Measurements from ENCODE around the gene ITGB3. TPM values are rescaled to one million over a fixed set of nuclear protein-coding genes. Genes with fewer than 3 reads are reported as not detected.
"Not testable (repeated sequence)": the region's sequence is repeated elsewhere in the genome, so short reads cannot be mapped to it uniquely, and the experiment has no call there.

ITGB3 gene
- total RNA-seq (2014; rRNA removed; shearing (Covaris generic)) = not detected in 2 replicates

DNA sequence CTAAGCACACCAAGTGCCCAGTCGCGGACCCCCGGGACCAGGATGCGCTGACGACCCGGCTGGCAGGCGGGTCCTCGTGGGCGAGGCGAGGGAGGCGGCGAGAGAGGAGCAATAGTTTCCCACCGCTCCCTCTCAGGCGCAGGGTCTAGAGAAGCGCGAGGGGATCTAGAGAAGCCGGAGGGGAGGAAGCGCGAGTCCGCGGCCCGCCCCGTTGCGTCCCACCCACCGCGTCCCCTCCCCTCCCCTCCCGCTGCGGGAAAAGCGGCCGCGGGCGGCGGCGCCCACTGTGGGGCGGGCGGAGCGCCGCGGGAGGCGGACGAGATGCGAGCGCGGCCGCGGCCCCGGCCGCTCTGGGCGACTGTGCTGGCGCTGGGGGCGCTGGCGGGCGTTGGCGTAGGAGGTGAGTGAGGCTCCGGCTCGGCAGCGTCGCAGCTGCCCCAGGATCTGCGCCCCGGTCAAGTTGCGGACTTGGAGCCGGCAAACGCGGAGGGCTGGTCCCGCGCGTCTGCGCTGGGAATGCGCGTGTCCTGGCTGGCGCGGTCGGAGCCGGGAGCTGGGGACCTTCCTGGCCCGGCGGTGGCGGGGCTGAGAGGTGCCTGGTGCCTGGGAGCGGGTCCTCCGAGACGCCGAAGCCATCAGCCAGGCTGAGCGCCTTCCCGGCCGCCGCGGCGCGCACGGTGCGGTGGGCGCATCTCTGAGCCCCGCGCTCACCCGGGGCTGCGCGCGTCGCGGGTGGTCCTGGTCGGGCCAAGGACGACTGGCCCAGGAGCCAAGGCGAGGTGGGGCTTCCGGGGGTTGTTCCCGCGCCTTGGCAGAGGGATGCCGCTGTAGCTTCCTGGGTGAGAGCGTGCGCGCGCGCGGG, at the start of gene ITGB3:
ITGB3 (plus strand) TSS at position 287 of the 862 bp plus-strand sequence; CDS start at position 322, 35 bp downstream.
- DNase-seq (ENCODE audit: low spot score) = no peak

- no peak for DNase-seq (ENCODE audit: low spot score)
Observed at GRCh38 chr17:47203984-47204721, 49.5 kb upstream of the ITGB3 start.

GRCh38 chr17:47204722-47205418, 48.8 kb upstream of the ITGB3 start:
- DNase-seq (ENCODE audit: low spot score) = no peak

- peak; percentile 59 for DNase-seq (ENCODE audit: low spot score)
Observed at GRCh38 chr17:47205419-47205963, 48.1 kb upstream of the ITGB3 start.

- no peak for DNase-seq (ENCODE audit: low spot score)
Observed at GRCh38 chr17:47207143-47208067, 46.2 kb upstream of the ITGB3 start.

DNA sequence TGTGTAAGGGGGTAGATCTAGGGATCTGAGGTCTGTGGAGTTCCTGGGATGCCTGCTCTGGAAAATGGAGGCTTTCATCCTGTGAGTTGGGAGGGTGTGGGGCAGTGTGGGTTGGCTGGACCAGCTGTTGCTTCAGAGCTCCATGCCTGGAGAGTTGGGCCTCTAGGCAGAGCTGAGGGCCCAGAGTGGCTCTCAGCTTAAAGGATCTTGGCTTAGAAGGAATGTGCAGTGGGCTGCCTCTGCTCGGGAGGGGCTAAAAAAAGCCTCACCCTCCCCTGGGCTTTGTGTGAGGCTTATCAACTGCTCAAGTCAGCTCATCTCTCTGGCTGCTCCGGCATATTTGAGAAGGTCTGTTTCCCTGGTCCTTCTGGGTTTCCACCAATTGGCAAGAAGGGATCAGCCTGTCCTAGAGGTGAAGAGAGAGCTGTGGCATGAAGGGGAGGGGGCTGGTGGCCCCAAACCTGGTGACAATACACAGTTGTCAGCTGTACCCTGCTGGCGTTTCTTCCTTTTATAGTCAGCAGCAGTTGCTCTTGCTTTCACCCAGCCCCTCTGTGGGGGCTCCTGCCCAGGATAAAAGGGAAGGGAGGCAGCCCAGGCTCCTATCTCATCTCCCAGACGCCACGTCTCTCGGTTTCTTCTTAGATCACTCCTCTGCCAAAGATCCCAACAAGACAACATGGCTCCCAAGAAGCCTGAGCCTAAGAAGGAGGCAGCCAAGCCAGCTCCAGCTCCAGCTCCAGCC, 44.7 kb upstream of the ITGB3 start, which contains the start of gene MYL4:
MYL4 (plus strand) TSS at position 605 of the 745 bp plus-strand sequence; CDS start at position 680, 75 bp downstream.
- no peak for DNase-seq (ENCODE audit: low spot score)

DNA sequence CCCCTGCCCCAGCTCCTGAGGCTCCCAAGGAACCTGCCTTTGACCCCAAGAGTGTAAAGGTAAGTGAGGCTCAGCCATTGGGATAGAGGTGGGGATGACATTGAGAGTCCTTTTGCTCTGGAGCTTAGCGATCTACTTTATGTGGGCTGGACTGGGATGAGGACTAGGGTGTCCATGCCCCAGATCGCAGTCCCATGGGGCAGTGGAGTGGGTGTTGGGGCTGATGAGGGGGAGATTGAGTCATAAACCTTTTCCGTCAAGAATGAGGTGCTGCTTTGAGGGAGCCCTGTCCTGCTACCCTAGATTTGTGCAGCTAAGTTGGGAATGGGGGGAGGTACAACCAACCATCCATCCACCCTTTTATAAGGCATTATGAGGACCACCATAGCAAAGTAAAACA, 44.1 kb upstream of the ITGB3 start:
- no peak for DNase-seq (ENCODE audit: low spot score)

GRCh38 chr17:47210105-47210504, 43.5 kb upstream of the ITGB3 start:
- DNase-seq (ENCODE audit: low spot score) = no peak

GRCh38 chr17:47210779-47211178, 42.8 kb upstream of the ITGB3 start:
- DNase-seq (ENCODE audit: low spot score) = no peak

DNA sequence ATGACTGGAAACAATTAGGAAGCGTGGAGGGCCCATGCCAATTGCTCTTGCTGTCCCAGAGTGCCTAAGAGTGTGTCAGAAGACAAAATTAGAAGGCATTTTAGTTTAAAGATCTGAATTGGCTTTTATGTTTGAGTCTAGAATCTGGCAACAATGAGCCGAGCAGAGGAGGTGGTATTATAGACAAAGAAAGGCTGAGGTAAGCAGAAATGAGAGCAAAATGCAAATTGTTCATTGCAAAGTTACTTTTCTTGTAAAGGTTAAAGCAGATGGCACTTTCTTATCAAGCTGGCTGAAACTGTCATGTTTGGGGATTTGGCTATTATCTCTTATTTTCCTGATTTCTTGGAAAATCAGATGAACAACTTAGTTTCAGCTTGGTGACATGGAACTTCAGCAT, 41.2 kb upstream of the ITGB3 start:
- no peak for DNase-seq (ENCODE audit: low spot score)

- no peak for DNase-seq (ENCODE audit: low spot score)
Observed at GRCh38 chr17:47213540-47213939, 40.1 kb upstream of the ITGB3 start.

DNA sequence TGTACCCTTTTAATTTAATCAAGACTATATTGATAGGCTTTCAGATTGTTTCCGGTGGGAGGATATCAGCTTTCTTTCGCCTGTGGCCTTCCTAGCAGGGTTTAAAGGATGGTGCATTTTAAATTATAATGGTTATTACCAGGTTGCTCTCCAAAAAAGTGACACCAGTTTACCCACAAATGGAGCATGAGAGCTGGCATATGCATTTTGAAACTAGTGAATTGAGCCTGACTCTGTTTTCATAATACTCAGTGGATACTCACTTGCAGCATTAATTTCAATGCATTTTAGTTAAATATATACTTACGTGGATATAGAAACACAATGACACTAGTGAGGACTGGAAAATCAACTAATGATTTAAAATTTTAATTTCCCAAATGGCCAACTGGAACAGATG, 38.7 kb upstream of the ITGB3 start:
- no peak for DNase-seq (ENCODE audit: low spot score)

DNA sequence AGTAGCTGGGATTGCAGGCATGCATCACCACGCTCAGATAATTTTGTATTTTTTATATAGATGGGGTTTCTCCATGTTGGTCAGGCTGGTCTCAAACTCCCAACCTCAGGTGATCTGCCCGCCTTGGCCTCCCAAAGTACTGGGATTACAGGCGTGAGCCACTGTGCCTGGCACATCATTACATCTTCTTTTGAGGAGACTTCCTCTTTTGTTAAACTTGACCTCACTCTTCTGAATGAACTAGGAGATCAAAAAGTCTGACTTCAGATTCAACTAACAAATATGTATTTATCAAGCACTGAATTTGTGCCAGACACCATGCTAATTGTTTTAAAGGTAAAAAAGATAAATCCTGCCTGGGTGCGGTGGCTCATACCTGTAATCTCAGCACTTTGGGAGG, 36.8 kb upstream of the ITGB3 start:
- not testable (repeated sequence) for DNase-seq (ENCODE audit: low spot score)

DNA sequence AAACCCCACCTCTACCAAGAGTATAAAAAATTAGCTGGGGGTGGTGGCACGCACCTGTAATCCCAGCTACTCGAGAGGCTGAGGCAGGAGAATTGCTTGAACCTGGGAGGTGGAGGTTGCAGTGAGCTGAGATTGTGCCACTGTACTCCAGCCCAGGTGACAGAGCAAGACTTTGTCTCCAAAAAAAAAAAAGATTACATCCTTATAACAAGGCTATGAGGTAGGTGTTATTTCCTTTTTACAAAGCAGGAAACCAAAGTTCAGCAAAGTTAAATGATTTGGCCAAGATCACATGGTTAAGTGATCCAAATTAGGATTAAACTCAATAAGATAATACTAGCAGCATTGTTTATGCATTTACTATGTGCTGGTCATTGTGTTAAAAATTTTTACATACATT, 36.3 kb upstream of the ITGB3 start:
- not testable (repeated sequence) for DNase-seq (ENCODE audit: low spot score)

GRCh38 chr17:47218896-47219430, 34.7 kb upstream of the ITGB3 start:
- DNase-seq (ENCODE audit: low spot score) = no peak

DNA sequence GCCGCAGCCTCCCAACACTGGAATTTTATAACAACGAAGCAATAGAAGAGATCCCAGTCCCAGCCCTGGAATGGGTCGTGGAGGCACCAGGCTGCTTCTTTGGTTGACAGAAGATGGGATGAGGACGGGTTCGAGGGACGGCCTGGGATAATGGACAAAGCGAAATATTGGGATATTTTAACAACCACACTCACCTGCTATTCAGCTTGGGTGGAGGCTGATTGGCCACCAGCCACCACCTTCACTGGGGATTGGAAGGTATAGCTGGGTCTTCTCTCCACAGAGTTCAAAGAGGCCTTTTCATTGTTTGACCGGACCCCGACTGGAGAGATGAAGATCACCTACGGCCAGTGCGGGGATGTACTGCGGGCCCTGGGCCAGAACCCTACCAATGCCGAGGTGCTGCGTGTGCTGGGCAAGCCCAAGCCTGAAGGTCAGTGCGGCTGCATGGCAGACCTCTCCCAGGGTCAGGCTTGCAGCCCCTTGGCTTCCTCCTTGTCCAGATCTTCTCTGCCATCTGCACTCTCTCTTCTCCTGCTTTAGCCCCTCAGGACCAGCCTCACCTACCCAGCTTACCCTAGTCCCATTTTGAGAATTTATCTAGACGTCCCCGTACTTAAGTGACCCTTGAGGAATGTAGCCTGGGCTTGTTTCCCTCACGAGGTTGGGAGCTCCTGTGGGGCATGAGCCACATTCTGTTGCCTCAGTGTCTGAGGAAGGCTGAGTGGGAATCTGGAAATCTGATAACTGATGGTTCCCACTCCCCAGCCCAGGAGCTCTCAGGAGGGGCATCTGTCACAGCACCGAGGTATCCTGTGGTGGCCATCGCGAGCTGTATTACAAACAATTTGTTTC, 33.8 kb upstream of the ITGB3 start:
- no peak for DNase-seq (ENCODE audit: low spot score)

DNA sequence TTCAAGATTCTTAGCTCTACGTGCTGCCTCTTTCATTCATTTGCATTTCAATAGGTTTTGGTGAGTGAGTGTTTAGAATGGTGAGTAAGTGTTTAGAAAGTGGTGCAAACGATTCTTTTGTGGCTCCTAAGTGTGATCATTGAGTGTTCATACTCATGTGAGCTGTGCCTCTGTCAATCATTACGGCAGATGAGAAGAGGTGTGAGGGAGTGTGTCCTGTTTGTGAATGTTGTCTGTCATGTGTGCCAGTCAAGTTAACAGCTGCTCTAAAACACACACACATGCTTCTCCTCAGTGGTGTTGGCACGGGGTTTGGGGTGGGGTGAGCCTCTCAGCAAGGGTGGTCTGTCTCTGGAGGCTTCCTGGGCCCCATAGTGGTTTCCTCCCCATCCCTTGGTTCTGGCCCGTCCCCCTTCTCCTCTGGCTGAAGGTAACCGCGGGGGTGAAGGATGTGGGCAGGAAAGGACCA, 33.1 kb upstream of the ITGB3 start:
- no peak for DNase-seq (ENCODE audit: low spot score)

DNA sequence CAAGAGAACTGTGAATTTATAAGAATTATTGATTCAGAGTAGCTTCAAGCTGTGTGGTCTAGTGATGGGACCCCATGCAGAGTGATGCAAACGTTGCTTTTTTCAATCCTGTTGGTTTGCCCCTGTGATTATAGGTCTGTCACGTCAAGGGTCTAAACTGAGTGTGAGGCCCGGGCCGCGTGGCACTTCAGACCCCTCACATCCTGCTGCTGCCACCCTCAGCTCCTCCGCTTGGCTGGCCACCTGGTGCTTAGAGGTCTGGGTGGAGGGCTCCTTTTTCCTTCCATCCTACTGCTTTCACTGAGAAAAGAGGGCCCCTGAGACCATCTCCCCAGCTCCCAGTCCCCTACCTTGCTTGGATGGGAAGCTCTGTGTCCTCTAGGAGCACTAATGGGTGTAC, 32.5 kb upstream of the ITGB3 start:
- DNase-seq (ENCODE audit: low spot score) = no peak

Data from HT-29 (cell line).